Stimulated activated CD8-positive, alpha-beta memory T cell treated with anti-CD3 and anti-CD28 coated beads, Interleukin-2, amount 100 ng/mL, for 48 hours (primary cell): ENCODE data around the gene ACOT13.
A peak's percentile ranks its signal among the peaks of the same experiment; 100 is the strongest.
"Not testable (repeated sequence)": the region's sequence is repeated elsewhere in the genome, so short reads cannot be mapped to it uniquely, and the experiment has no call there.

Experiments
- DNase-seq, 2 donors: peaks; one replicate each; pipeline ENCODE4 v3.0.0-alpha.2; 2020; ENCODE audit warnings: low read depth in 2 of 2

Gene ACOT13

DNA sequence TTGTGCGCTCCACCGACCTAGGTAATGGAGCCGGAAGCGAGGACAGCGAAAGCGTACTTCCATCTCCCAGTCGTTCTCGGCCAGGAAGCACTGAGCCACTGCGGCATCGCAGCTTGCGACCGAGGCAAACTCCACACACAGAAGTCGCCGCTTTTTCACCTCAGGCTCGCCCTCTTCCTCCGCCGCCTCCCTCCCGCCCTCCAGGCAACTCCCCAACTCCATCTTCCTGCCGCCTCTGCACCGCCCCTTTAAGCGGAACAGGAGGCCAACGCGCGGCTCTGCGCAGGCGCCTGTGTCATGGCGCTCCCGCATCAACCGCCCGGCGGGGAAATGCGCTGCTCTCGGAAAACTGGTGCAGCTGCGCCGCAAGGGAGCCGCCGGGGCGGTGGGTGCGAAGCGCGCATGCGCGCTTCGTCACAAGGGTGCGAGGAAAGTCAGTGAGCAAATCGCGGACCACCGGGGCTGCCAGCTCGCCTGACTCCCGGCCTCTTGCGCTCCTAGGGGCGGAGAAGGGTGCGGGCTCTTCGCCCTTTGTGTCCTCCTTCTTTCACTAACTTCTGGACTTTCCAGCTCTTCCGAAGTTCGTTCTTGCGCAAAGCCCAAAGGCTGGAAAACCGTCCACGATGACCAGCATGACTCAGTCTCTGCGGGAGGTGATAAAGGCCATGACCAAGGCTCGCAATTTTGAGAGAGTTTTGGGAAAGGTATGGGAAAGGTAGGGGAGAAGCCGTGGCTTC lies at the start of gene ACOT13, which contains the start of gene TDP2:
TSS of gene ACOT13 (plus strand) at position 437 of the 737 bp plus-strand sequence. CDS start at position 624, 187 bp downstream.
TSS of gene TDP2 (minus strand) at position 259 of the 737 bp plus-strand sequence. CDS start at position 222, 37 bp downstream.
- peak; percentile 92 to 93 for DNase-seq

GRCh38 chr6:24619661-24620060 lies 47.2 kb upstream of the ACOT13 start:
- no peak for DNase-seq

DNA sequence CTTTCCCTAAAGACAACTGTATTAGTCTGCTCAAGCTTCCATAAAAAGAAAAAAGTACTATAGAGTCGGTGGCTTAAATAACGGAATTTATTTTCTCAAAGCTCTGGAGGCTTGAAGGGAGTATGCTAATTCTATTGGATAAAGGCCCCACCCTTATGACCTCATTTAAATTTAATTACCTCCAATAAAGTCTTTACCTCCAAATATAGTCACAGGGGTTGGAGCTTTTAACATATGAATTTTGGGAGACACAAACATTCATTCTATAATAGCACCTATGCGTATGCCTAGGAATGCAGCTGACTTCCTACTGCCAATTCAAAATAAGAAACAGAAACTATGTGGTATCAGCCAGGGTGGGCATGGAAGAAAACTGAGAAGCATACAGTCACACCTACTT lies 46.2 kb upstream of the ACOT13 start:
- DNase-seq, result no peak

DNA sequence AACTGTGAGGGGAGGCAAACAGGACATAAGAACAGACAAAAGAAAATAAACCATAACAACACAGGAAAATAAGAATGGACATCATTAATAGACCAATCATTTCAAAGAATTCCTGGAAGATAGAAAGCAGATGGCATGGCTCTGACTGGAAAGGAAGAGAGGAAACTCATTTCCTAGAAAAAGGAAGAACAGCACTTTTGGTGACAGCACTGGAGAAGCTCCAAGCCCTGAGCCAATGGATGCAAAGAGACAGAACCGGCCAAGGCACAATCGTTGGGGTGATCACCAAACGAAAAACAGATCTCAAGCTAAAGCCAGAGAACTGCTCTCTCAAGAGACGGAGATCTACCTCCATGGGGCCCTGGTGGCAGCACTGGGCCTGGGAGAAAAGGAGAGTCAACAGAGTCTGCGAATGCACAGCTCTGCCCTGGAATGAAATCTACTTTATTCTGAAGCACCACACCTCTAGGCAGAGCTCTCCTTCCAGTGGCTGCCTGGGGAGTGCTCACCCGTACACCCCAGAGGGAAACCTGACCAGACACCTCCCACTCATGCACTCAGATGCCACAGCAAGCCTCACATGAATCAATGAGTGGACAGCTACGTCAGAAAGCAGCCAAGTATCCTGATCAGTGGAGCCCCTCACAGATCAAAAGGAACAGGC lies 45.1 kb upstream of the ACOT13 start:
- no peak for DNase-seq

GRCh38 chr6:24630856-24631505 lies 35.9 kb upstream of the ACOT13 start:
- DNase-seq, result no peak

DNA sequence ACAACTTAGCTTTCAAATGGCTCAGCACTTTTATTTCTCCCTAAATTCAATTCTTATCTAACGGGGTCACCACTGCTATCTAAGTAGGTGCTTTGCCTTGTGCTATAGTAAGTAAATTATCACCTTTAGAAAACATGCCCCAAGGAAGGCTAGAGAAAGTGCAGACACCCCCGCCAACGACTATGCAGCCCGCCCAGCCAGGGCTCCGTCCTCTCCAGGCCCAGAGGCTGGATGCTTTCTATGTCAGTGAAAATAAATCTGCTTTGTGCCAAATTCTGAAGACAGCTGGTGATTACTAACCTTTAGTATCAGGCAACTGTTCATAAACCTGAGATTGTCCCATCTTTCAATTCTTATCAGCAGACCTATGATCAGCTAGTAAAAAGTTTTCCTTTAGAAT lies 35.2 kb upstream of the ACOT13 start:
- DNase-seq, result no peak

- DNase-seq, result no peak
Observed at GRCh38 chr6:24632573-24632972, 34.3 kb upstream of the ACOT13 start.

- no peak for DNase-seq
Observed at GRCh38 chr6:24636681-24637080, 30.2 kb upstream of the ACOT13 start.

DNA sequence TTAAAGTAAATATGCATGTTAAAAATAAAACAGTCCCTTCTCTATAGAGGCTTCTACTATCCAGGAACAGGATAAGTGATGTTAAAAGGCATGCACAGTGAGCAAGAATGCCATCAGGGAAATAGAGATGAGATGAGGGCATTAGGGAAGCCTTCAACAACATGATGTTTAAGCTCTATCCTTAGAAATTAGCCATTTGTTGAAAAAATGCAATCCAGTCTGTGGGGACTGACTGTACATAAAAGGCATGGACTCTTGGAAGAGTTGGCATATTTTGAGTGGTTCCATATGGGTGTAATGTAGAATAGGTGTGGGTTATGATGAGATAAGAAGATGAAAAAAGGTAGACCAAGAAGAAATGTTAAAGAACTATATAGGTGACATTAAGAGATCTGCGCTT lies 26.7 kb upstream of the ACOT13 start:
- no peak for DNase-seq

GRCh38 chr6:24640631-24641030 lies 26.2 kb upstream of the ACOT13 start:
- not testable (repeated sequence) for DNase-seq

GRCh38 chr6:24642061-24642460 lies 24.8 kb upstream of the ACOT13 start:
- DNase-seq, result no peak

DNA sequence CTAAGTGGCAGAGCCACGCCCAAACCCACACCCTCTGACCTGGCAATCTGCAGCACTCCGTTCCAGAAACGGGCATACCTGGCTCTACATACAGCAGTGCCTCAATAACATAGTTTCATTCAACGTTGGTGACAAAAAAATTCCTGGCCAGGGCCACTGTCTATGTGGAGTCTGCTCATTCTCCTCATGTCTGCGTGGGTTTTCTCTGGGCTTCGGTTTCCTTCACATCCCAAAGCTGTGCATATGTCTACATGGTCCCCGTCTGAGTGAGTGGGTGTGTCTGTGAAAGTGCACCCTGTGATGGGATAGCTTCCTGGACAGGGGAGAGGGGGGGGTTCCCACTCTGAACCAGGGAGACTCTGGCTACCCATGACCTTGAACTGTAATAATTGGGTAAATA lies 23.0 kb upstream of the ACOT13 start:
- DNase-seq, result no peak

GRCh38 chr6:24644377-24644776 lies 22.5 kb upstream of the ACOT13 start:
- no peak for DNase-seq

DNA sequence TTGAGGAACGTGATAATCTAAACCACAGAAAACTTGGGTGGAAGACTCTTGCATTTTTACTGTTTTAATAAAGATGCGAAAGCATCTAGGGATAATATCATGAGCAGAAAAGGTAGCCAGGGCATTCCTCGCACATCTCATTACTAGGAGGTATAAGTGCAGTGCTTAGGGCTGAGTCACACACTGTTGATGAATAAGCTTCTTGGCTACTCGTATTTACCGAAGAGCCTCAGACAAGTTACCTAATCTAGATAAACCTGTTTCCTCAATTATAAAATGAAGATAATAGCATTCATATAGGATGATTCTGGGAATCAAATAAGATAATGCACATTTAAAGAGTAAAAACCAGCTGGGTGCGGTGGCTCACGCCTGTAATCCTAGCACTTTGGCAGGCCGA lies 20.1 kb upstream of the ACOT13 start:
- DNase-seq, result no peak

- DNase-seq, result no peak
Observed at GRCh38 chr6:24648276-24648675, 18.6 kb upstream of the ACOT13 start.

- DNase-seq, result no peak
Observed at GRCh38 chr6:24649691-24650090, 17.2 kb upstream of the ACOT13 start.

- DNase-seq, result no peak
Observed at GRCh38 chr6:24650365-24650764, 16.5 kb upstream of the ACOT13 start.

DNA sequence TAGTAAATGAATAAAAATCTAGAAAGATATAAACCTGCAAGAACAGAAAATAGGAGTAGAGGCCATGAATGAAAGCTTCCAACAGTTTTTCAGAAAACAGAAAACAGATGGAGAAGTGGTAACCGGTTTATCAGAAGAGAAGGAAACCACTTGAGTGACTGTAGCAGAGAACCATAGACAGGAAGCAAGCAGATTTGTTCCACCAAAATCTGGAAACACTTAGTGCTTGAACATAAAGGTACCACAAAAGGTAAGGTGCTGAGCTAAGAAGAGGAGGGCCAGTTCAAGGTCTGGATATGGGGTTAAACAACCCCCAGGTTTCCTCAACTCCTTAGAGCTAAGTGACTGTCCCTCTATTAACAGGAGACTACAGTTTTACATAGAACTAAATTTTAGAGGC lies 11.7 kb upstream of the ACOT13 start:
- no peak for DNase-seq

DNA sequence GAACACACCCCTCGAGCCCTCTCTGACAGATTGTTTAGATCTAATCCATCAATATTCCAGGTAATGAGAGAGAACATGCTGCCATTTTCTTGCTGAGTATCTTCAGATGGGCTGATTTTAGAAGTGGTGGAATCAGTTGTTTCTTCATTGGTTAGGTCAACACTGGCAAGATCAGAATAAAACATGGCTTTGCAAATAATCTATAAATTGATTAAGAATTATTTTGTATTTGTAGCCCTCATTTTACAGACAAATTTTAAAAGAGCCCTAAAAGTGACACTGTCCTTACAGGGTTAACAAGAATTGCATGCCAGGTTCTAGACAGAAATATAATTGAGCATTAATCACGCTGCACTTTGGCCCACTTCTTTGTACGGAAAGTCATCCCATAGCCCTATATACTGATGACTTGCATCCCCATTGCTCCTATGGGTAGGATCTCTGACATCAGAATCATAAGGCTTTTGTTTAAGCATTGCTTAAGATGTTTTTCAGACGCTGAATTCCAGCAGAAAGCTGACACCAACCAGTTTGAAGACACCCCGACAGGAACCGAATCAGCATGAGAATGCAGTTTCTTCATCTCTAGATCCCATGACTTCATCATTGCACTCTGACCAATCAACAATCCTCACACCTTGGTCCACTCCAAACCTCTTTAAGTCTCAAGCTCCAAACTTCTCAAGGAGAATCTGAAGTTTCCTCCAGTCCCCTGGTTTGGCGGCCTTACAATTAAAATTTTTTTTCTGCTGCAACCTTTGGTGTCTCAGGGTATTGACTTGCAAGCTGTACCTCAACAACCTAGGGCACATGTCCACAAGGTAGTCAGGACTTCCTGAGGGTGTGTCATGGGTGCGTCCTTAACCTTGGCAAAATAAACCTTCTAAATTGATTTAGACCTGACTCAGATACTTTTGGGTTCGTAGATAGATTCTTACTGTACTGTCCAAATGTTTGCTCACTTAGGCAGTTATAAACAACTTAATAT lies 8.0 kb upstream of the ACOT13 start:
- no peak for DNase-seq

GRCh38 chr6:24659561-24659960 lies 7.3 kb upstream of the ACOT13 start:
- DNase-seq, result no peak

GRCh38 chr6:24660105-24660504 lies 6.8 kb upstream of the ACOT13 start:
- DNase-seq, result no peak

DNA sequence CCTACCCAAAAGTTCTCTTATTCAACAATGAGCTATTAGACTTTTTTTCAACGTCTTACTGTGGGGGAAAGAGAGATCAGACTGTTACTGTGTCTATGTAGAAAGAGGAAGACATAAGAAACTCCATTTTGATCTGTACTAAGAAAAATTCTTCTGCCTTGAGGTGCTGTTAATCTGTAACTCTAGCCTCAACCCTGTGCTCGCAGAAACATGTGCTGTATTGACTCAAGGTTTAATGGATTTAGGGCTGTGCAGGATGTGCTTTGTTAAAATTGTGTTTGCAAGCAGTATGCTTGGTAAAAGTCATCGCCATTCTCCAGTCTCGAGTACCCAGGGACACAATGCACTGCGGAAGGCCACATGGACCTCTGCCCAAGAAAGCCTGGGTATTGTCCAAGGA lies 5.1 kb upstream of the ACOT13 start:
- DNase-seq, result not testable (repeated sequence)
